PC-3 (cell line): ENCODE results near the gene ROR1. TPM values are rescaled to one million over a fixed set of nuclear protein-coding genes. Genes with fewer than 3 reads are reported as not detected.

Source experiments
- ATAC-seq: fragments of 200-7000 bp; cut with Tn5 transposase; 2 replicates; pipeline ENCODE4 v1.9.1; 2020; ENCODE audit warnings: mild to moderate bottlenecking, moderate library complexity
- BruUV-seq: library from RNA; stranded (reverse); fragments of 400-500 nt; replicated peaks from 2 replicates; lab custom pipeline; 2021; lab: Mats Ljungman, UMichigan
- CTCF ChIA-PET: fragments of 300-600 bp; sonication (Branson Sonifier 250); formaldehyde crosslinking; loops from one replicate; lab custom pipeline; 2022; ENCODE audit warnings: antibody characterized with exemption; lab: Charles Lee
- POLR2A ChIA-PET: fragments of 300-600 bp; sonication (Branson Sonifier 250); formaldehyde crosslinking; loops from one replicate; lab custom pipeline; 2022; ENCODE audit warnings: antibody characterized with exemption; ENCODE audit not compliant: unreplicated experiment; lab: Charles Lee
- DNase-seq: peaks from one replicate; pipeline ENCODE4 v3.0.0-alpha.2; 2015
- H2AFZ ChIP-seq: fragments of 300-600 bp; sonication (generic); 2 replicates; pipeline ENCODE4 v1.6.0; 2016; ENCODE audit warnings: antibody characterized with exemption, low read length
- H3F3A ChIP-seq: fragments of 300-600 bp; sonication (generic); one replicate; pipeline ENCODE4 v1.6.0; 2017; ENCODE audit warnings: antibody characterized with exemption, low read length, control low read depth, mild to moderate bottlenecking; ENCODE audit not compliant: unreplicated experiment
- H3K27ac ChIP-seq: fragments of 300-600 bp; sonication (generic); 2 replicates; pipeline ENCODE4 v1.5.1; 2016; ENCODE audit warnings: mild to moderate bottlenecking, low read length
- H3K27me3 ChIP-seq: fragments of 300-600 bp; sonication (generic); 2 replicates; pipeline ENCODE4 v1.6.1; 2016; ENCODE audit warnings: low read length, mixed read lengths
- H3K36me3 ChIP-seq: fragments of 300-600 bp; sonication (generic); 2 replicates; pipeline ENCODE4 v1.6.1; 2016; ENCODE audit warnings: low read depth, mixed run types, low read length, mixed read lengths
- H3K4me1 ChIP-seq: fragments of 300-600 bp; sonication (generic); 2 replicates; pipeline ENCODE4 v1.5.1; 2016; ENCODE audit warnings: low read length; ENCODE audit not compliant: insufficient read depth
- H3K4me2 ChIP-seq: fragments of 300-600 bp; sonication (generic); 2 replicates; pipeline ENCODE4 v1.6.0; 2016; ENCODE audit warnings: low read length
- H3K4me3 ChIP-seq: fragments of 300-600 bp; sonication (generic); 2 replicates; pipeline ENCODE4 v1.5.1; 2016; ENCODE audit warnings: mild to moderate bottlenecking, low read length, mixed read lengths
- H3K79me2 ChIP-seq: fragments of 300-600 bp; sonication (generic); 2 replicates; pipeline ENCODE4 v1.6.1; 2017; ENCODE audit warnings: low read length, mixed read lengths
- H3K9ac ChIP-seq: fragments of 300-600 bp; sonication (generic); 2 replicates; pipeline ENCODE4 v1.6.0; 2016; ENCODE audit warnings: mild to moderate bottlenecking, low read length
- H3K9me2 ChIP-seq: fragments of 300-600 bp; sonication (generic); replicated peaks from 2 replicates; pipeline ENCODE4 v1.6.1; 2016; ENCODE audit warnings: mixed run types, low read length, mixed read lengths
- H3K9me3 ChIP-seq: fragments of 300-600 bp; sonication (generic); 2 replicates; pipeline ENCODE4 v1.6.1; 2016; ENCODE audit warnings: low read length, mixed read lengths
- H4K20me1 ChIP-seq: fragments of 300-600 bp; sonication (generic); 2 replicates; pipeline ENCODE4 v1.6.1; 2016; ENCODE audit warnings: low read length, mixed read lengths
- EZH2 ChIP-seq: fragments of 300-600 bp; sonication (generic); IDR thresholded peaks from one replicate; pipeline ENCODE4 v1.6.1; 2017; ENCODE audit warnings: antibody characterized with exemption, mild to moderate bottlenecking, low read length; ENCODE audit not compliant: unreplicated experiment
- EZH2phosphoT487 ChIP-seq: fragments of 300-600 bp; sonication (generic); IDR thresholded peaks from 2 replicates; pipeline ENCODE4 v1.6.1; 2018; ENCODE audit warnings: mild to moderate bottlenecking, antibody characterized with exemption, low read length, borderline replicate concordance
- intact Hi-C: fragments of 100-400 bp; cut with micrococcal nuclease; formaldehyde crosslinking; loops from 2 replicates; pipeline ENCODE4 v1.9.0; 2023
- total RNA-seq: library from RNA; depleted of rRNA; stranded (reverse); fragments of >200 nt; gene quantifications from 2 replicates; pipeline ENCODE4 v1.2.3, GENCODE V29; 2014
- TF ChIP-seq, protein P1 (sequence below): fragments of 300-600 bp; sonication (generic); conservative IDR thresholded peaks from 2 replicates; pipeline ENCODE4 v1.5.1; 2017; ENCODE audit warnings: antibody characterized with exemption, low read depth, mild to moderate bottlenecking, low read length

ROR1 gene
- total RNA-seq, 1 experiment from 2014 or later, result 16.5 TPM

DNA sequence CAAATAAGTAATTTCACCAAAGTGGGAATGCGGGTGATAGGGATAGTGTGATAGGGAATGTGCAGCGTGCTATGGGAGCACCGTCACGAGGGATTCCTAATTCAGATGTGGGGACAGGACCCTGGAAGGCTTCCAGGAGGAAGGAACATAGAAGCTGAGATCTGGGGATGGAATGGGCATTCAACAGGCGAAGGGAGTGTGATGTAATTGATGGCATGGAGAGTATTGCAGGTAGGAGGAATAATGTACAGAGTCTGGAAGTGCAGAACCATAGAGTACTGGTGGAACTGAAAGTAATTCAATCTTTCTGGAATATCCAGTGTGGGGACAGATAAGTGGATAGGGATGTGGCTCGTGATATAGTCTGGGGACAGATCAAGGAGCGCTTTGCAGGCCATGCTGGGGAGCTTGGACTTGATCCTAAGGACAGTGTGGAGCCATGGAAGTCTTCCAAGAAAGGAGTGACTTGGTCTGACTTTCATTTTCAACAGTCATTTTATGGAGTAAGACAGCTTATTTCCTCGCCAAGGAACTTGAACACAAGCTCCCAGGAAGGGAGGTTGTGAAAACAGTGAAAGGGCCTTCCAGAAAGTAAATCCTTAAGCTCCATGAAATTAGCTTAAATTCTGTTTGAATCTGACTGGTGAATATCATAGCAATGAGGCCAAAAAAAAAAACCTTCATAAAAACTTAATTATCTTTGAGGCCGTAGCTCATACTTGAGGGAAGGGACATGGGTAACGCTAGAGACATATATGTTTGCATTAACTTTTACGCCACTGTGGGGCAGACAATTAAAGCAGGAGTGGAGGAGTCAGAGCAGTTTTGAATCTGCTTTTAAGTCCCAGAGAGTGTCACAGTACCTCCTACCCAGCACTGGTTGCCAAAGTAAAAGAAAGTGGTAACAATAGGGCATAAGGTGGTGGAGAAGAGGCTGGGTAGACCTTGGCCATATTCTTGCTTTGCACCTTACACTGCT is 55.8 kb downstream of the ROR1 start:
- H3K9me2 ChIP-seq, result no peaks in the 10 kb centered on the region
- TF ChIP-seq EZH2phosphoT487 (no peak), EZH2 (no peak)
- TF ChIP-seq, protein P1, sequence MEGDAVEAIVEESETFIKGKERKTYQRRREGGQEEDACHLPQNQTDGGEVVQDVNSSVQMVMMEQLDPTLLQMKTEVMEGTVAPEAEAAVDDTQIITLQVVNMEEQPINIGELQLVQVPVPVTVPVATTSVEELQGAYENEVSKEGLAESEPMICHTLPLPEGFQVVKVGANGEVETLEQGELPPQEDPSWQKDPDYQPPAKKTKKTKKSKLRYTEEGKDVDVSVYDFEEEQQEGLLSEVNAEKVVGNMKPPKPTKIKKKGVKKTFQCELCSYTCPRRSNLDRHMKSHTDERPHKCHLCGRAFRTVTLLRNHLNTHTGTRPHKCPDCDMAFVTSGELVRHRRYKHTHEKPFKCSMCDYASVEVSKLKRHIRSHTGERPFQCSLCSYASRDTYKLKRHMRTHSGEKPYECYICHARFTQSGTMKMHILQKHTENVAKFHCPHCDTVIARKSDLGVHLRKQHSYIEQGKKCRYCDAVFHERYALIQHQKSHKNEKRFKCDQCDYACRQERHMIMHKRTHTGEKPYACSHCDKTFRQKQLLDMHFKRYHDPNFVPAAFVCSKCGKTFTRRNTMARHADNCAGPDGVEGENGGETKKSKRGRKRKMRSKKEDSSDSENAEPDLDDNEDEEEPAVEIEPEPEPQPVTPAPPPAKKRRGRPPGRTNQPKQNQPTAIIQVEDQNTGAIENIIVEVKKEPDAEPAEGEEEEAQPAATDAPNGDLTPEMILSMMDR, result no peak
- no peak overlapping the region for H3K9ac ChIP-seq
- peaks cover 43% of the 10 kb centered on the region; the same call in 1 of the 2 replicates for H3K79me2 ChIP-seq
- DNase-seq (no peak), ATAC-seq (no peak)
- no peak overlapping the region for H3K4me3 ChIP-seq
- H2AFZ ChIP-seq, result no peak overlapping the region
- no peaks in the 10 kb centered on the region for H3F3A ChIP-seq
- H3K27ac ChIP-seq, result no peak overlapping the region
- no peaks in the 10 kb centered on the region for H3K27me3 ChIP-seq
- peaks cover 16% of the 10 kb centered on the region; the same call in 1 of the 2 replicates for H4K20me1 ChIP-seq
- no TSS peak for BruUV-seq
- intact Hi-C loops, result no loop called here
- POLR2A ChIA-PET, result interaction anchor here (0.6 kb wide), 1 partner anchor 103 kb away, joined by 8 read pairs; no protein-coding TSS in a partner anchor
- CTCF ChIA-PET, result interaction anchor here (0.6 kb wide), 2 partner anchors 137 to 138 kb away, joined by 3 read pairs; no protein-coding TSS in a partner anchor
- no peak overlapping the region for H3K4me2 ChIP-seq
- peaks cover 13% of the 10 kb centered on the region for H3K4me1 ChIP-seq
- no peaks in the 10 kb centered on the region for H3K9me3 ChIP-seq
- H3K36me3 ChIP-seq, result no peaks in the 10 kb centered on the region

DNA sequence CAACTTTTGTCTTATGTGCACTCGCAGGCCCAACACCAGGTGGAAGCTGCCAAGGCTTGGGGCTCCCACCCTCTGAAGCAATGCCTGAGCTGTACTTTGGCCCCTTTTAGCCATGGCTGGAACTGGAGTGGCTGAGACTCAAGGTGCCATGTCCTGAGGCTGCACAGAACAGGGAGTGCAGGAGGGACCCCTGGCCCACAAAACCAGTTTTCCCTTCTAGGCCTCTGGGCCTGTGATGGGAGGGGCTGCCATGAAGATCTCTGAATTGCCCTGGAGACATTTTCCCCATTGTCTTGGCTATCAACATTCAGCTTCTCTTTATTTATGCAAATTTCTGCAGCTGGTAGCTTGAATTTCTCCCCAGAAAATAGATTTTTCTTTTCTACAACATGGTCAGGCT is 57.6 kb downstream of the ROR1 start:
- POLR2A ChIA-PET, result no interaction called here

More for the DNA sequence above, 57.6 kb downstream of the ROR1 start:
- H3K4me2 ChIP-seq, result no peak overlapping the region
- no peak for DNase-seq
- no peaks in the 10 kb centered on the region for H3K36me3 ChIP-seq
- no peaks in the 10 kb centered on the region for H3K9me2 ChIP-seq
- H3K9me3 ChIP-seq, result no peaks in the 10 kb centered on the region
- H3F3A ChIP-seq, result no peaks in the 10 kb centered on the region
- TF ChIP-seq EZH2, result no peak
- TF ChIP-seq, protein P1, result no peak
- TF ChIP-seq EZH2phosphoT487, result no peak
- 0 out of 2 replicates have a peak, but pooled peaks cover 6% of the 10 kb centered on the region for H4K20me1 ChIP-seq
- ATAC-seq, result no peak
- CTCF ChIA-PET, result no interaction called here
- no TSS peak for BruUV-seq
- no peaks in the 10 kb centered on the region for H3K27me3 ChIP-seq
- no peak overlapping the region for H3K27ac ChIP-seq
- H3K79me2 ChIP-seq, result peaks cover 26% of the 10 kb centered on the region; the same call in 1 of the 2 replicates
- H3K9ac ChIP-seq, result no peak overlapping the region
- no peak overlapping the region for H3K4me3 ChIP-seq
- intact Hi-C loops, result no loop called here
- H2AFZ ChIP-seq, result no peak overlapping the region
- peaks cover 20% of the 10 kb centered on the region for H3K4me1 ChIP-seq
